ENCODE results near the gene SCUBE2.

SCUBE2 gene

GRCh38 chr11:9073466-9074225 is 17.8 kb downstream of the SCUBE2 start:
- DNase-seq = no peak

- DNase-seq = no peak
Observed at GRCh38 chr11:9072626-9073176, 18.7 kb downstream of the SCUBE2 start.

- DNase-seq = no peak
Observed at GRCh38 chr11:9071692-9072091, 19.7 kb downstream of the SCUBE2 start.

GRCh38 chr11:9070749-9071491 is 20.5 kb downstream of the SCUBE2 start:
- no peak for DNase-seq

GRCh38 chr11:9069862-9070470 is 21.4 kb downstream of the SCUBE2 start:
- DNase-seq = no peak

- no peak for DNase-seq
Observed at GRCh38 chr11:9069256-9069655, 22.1 kb downstream of the SCUBE2 start.

GRCh38 chr11:9066433-9066925 is 24.9 kb downstream of the SCUBE2 start:
- no peak for DNase-seq

GRCh38 chr11:9065607-9066432 is 25.6 kb downstream of the SCUBE2 start:
- no peak for DNase-seq

GRCh38 chr11:9061807-9062206 is 29.6 kb downstream of the SCUBE2 start:
- no peak for DNase-seq

GRCh38 chr11:9060700-9061111 is 30.7 kb downstream of the SCUBE2 start:
- DNase-seq = no peak

GRCh38 chr11:9059406-9059805 is 32.0 kb downstream of the SCUBE2 start:
- no peak for DNase-seq

- no peak for DNase-seq
Observed at GRCh38 chr11:9057888-9058287, 33.5 kb downstream of the SCUBE2 start.

- DNase-seq = peak; percentile 10
Observed at GRCh38 chr11:9057007-9057406, 34.4 kb downstream of the SCUBE2 start.

GRCh38 chr11:9056467-9056866 is 34.9 kb downstream of the SCUBE2 start:
- DNase-seq = no peak

- no peak for DNase-seq
Observed at GRCh38 chr11:9053316-9054035, 37.9 kb downstream of the SCUBE2 start.

- no peak for DNase-seq
Observed at GRCh38 chr11:9052316-9052715, 39.1 kb downstream of the SCUBE2 start.

- DNase-seq = no peak
Observed at GRCh38 chr11:9049959-9050358, 41.4 kb downstream of the SCUBE2 start.

- no peak for DNase-seq
Observed at GRCh38 chr11:9047964-9048523, 43.4 kb downstream of the SCUBE2 start.

- no peak for DNase-seq
Observed at GRCh38 chr11:9046481-9046880, 44.9 kb downstream of the SCUBE2 start.

- no peak for DNase-seq
Observed at GRCh38 chr11:9042488-9042887, 48.9 kb downstream of the SCUBE2 start.

GRCh38 chr11:9041747-9042146 is 49.7 kb downstream of the SCUBE2 start:
- no peak for DNase-seq

- DNase-seq = no peak
Observed at GRCh38 chr11:9040410-9040809, 51.0 kb downstream of the SCUBE2 start.
